T-helper 1 cell treated with Interleukin-12 subunit alpha and Interleukin-12 subunit beta and Interleukin-4 antibody, amounts not matched to agents 30 ng/mL and 1 ng/mL, for 36 hours (primary cell): ENCODE results near the gene COMMD4. TPM values are rescaled to one million over a fixed set of nuclear protein-coding genes. Genes with fewer than 3 reads are reported as not detected.
"Not testable (repeated sequence)": the region's sequence is repeated elsewhere in the genome, so short reads cannot be mapped to it uniquely, and the experiment has no call there.

ENCODE experiments used
- intact Hi-C: fragments of 100-400 bp; cut with micrococcal nuclease; formaldehyde crosslinking; loops from one replicate; pipeline ENCODE4 v1.15.1; 2024
- total RNA-seq: library from RNA; stranded (reverse); gene quantifications from 2 replicates; pipeline ENCODE4 v1.2.3, GENCODE V29; 2022

The COMMD4 gene
- total RNA-seq, 1 donor from 2014 or later = 87.3 TPM

DNA sequence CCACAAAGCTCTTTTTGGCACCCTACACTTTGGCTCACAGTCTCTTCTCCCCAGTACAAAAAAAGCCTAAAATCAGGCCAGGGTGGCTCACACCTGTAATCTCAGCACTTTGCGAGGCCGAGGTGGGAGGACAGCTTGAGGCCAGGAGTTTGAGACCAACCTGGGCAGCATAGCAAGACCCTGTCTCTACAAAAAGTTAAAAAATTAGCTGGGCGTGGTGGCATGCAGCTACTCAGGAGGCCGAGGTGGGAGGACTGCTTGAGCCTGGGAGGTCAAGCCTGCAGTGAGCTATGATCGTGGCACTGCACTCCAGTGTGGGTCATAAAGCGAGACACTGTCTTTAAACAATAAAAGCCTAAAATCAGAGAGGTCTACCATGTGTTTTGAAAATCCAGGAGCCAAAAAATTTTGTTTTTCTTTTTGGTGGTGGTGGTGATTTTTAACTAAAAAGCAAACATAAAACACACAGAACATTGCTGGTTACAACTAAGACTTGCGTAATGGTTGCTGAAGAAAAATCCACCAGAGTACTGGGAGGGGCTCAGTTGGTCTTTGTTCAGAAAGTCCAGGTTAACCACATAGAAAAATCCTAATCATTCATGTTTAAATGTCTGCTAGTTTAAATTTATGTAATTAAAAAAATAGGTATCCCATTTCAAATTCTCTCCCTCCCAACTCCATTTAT lies 34.2 kb downstream of the COMMD4 start:
- intact Hi-C loops = loop anchor here (2.0 to 10.0 kb wide), 5 partner anchors 209 to 829 kb away; partner anchors contain the start of genes ARID3B, FBXO22, PPCDC and PTPN9

DNA sequence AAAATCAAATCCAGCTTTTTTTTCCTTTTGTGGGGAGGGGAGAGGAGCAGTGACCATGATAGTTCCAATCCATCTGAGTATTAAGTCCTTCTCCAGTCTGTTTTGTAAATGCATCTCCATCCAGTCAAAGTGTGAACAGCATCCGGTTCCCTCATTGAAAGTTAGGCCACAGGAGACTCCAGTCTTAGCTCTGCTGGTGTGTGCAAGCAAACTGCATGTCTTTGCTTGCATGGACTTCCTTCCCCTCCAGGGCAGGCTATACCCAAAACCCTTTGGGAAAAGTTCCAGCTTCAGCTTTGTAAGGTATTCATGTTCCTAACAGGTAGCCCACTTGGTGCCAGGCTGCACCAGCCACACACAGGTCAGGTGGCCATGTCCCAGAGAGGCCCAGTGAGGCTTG lies 35.6 kb downstream of the COMMD4 start:
- intact Hi-C loops = no loop called here

DNA sequence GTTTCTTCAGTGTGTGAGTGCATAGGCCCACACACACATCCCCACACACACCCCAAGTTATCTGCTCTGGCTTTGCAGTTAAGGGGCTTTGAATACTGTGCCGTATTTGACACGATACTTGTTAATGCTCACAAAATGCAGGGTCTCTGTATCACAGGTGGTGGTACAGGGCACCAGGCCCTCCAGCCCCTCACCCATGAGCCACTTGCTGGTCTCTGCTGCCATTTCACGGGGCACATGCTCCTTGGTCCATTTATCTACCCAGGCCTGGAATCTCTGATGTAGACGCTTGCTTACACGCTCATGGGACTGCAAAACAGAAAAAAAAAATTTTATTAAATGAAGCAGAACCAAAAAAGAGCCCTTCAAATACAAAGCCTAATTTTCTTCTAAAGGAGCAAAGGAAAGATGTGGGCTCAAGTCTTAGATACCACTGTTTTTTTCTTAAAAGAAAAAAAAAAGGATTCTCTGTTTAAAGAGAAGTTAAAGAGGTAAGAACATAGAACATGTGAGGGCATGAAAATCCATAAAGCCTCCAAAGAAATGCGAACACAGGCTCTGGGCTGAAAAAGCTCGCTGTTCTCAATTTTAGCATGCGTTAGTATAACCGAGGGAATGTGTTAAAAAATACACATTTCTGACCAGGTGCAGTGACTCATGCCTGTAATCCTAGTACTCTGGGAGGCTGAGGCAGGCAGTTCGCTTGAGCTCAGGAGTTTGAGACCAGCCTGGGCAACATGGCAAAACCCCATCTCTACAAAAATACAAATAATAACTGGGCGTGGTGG lies 36.2 kb downstream of the COMMD4 start:
- intact Hi-C loops = no loop called here

DNA sequence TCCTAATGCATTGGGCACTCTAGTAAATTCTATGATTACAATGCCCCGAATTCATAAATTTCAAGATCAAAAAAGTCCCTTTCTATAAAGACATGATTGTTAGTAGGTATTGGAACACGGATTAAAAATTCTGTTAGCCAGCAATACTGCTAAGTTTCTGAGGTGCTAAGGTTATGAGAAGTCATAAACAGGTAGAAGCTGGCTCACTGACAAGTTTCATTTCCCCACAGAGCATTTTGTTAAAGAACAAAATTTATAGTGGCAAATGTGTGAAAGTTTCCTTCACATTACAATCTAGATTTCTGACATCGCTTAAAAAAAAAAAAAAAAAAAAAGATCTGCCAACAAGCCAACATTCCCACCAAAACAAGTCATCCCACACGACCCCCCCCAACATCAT lies 44.9 kb downstream of the COMMD4 start:
- intact Hi-C loops = no loop called here

DNA sequence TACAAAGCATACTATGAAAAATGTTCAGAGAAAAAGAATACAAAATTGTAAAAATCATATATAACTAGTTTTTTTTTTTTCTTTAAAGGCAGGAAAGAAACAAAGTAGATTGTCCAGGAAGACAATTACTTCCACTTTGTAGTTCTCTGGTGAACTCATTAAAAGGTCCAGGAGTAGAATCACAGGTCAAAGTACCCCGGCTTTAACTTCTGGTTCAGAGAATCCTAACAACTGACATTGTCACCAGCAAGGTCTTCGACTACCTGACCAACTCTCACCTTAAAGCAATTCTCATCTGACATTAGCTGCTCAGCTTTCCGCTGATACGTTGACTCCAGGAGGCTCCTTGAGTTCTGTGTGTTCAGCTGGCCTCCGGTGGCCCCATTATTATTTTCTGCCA lies 48.1 kb downstream of the COMMD4 start:
- intact Hi-C loops = not testable (repeated sequence)

Other genes with a start within 250 kb of the COMMD4 start
- 117 and 122 TPM in 2 replicates for gene C15orf39, start 134.2 kb upstream of the COMMD4 start, total RNA-seq
- gene GOLGA6C, start 77.7 kb upstream of the COMMD4 start, total RNA-seq = not detected in 2 replicates
- gene GOLGA6D, start 53.2 kb upstream of the COMMD4 start, total RNA-seq = not detected in 2 replicates
- 12.7 and 14.4 TPM in 2 replicates for gene NEIL1, start 11.0 kb downstream of the COMMD4 start, total RNA-seq
- 262 and 270 TPM in 2 replicates for gene MAN2C1, start 32.5 kb downstream of the COMMD4 start, total RNA-seq
- gene SIN3A, start 115.6 kb downstream of the COMMD4 start, total RNA-seq = 110 and 117 TPM in 2 replicates
- gene PTPN9, start 243.3 kb downstream of the COMMD4 start, total RNA-seq = 40.8 and 41.3 TPM in 2 replicates